Measurements from ENCODE around the gene RPL15.

GRCh38 chr3:23931597-23931996, 14.7 kb downstream of the RPL15 start:
- TF ChIP-seq CTCF (IDR thresholded peaks at IDR 0.05) (no peak), POLR2A (IDR thresholded peaks at IDR 0.05) (no peak)
